T-helper 1 cell (primary cell): ENCODE measurements around the gene CST5.
"Not testable (repeated sequence)": the region's sequence is repeated elsewhere in the genome, so short reads cannot be mapped to it uniquely, and the experiment has no call there.

Experiments
- DNase-seq, 5 donors: peaks; one replicate each; pipeline ENCODE4 v3.0.0-alpha.2; 2012 to 2020
- total RNA-seq, 4 donors: gene quantifications; one replicate each; lab custom pipeline; 2026; lab: John Stamatoyannopoulos, UW

CST5 gene
- 0 reads per million in 4 donors for total RNA-seq

DNA sequence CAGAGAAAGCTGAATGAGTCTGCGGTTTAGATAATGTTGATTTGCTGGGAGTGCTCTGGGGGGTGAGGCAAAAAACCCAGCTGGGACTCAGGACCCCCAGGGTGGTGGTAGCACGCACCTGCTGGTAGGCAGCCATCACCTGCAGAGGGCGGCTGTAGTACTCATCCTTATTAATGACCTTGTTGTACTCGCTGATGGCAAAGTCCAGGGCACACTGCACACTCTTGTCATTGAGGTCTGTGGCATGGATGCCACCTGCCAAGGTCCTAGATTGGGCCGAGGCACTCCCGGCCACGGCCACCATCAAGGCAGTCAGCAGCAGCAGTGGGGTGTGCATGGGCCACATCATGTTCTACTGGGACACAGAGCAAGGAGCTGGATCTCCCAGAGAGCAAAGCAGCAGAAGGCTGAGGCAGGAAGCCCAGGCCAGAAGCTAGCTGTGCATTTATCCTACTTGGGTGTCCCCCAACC lies at the start of gene CST5:
TSS of gene CST5 (minus strand) at position 421 of the 471 bp plus-strand sequence. CDS start at position 349, 72 bp downstream.
- no peak for DNase-seq

GRCh38 chr20:23928788-23929187 lies 49.2 kb upstream of the CST5 start:
- peak in 2 of 5 donors; percentile 6 to 25 for DNase-seq

- DNase-seq = no peak
Measured at GRCh38 chr20:23928353-23928752, 48.8 kb upstream of the CST5 start.

GRCh38 chr20:23926944-23927872 lies 47.7 kb upstream of the CST5 start:
- no peak for DNase-seq

DNA sequence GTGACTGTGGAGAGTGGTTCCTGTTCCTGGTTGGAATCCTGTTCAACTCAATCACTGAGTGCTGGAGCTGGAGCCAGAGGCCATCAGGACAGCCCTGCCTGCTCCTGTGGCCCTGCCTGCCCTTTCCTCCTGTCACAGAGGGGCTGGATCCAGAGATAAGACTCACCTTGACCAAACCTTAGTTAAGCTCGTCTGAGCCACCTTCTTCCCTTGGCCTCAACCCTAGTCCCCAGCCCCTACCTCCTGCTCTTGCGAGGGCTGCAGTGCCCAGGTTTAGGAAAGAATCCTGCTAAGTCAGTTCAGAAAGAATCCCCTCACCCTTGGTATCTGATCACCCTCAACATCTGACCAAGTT lies 47.0 kb upstream of the CST5 start:
- no peak for DNase-seq

DNA sequence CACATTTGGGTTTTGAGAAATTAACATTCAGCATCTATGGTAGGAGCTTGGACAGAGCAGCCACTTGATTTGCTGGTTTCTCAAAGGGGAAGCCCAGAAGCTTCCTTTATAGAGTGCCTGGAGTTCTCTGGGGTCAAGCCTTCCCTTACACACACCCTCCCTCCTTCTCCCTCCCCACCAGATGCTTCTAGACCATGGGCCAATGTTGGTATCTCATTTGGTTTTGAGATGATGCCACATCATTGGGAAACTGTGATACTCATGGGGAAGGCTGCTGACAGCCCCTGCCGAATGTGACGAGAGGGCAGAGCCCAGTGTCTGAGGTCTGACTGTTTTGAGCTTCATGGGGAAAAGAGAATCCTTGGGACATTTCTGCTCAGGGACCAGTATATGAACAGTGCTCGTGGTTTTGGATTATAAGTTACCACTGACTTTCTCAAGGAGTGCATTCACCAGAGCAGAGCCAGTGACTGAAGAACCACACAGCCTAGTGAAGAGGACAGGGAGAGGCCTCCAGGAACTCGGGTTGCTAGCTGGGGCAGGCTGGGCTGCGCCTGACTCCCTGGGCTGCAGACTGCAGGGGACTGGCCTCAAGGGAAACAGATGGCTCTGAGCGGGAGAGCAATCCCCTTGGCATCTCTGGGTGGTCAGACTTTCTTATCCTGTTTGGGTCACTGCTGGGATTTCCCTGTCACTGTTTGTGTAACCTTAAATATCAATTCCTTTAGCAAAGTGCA lies 46.4 kb upstream of the CST5 start:
- no peak for DNase-seq

DNA sequence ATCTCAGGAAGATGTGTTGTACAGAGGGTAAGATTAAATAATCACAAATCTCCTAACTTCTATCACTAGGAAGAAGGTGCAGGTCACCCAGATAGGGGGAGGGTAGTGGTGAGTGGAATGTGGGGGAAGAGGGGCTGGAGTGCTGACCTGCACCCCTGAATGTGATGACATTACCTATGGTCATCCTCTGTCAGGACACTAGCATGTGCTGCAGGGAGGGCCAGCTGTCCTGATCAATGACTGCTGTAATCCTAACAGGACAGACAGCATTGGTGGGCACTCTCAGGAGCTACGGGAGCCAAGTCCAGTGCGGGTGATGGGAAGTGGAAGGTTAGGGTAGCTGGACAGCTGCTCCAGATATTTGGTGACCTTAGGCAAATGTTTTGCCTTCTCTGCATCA lies 45.2 kb upstream of the CST5 start:
- no peak for DNase-seq

GRCh38 chr20:23923891-23924435 lies 44.4 kb upstream of the CST5 start:
- no peak for DNase-seq

DNA sequence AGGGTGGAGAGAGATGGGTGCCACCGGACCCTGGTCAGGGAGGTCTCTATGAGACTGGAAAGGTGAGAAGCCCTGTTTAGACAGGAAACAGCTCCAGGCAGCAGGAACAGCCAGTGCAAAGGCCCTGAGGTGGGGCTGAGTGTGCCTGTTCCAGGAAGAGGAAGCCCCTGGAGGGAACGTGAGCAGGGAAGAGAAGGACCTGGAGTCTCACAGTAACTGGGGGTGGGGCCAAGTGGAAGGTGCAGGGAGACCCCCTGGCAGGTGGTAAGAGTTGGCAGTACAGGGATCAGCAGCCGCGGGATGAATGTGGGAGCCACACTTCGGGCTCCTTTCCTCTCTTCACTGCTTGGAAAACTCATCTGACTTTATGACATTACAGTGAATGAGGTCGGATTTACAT lies 43.8 kb upstream of the CST5 start:
- DNase-seq = no peak

- DNase-seq = no peak
Measured at GRCh38 chr20:23920408-23921325, 41.1 kb upstream of the CST5 start.

DNA sequence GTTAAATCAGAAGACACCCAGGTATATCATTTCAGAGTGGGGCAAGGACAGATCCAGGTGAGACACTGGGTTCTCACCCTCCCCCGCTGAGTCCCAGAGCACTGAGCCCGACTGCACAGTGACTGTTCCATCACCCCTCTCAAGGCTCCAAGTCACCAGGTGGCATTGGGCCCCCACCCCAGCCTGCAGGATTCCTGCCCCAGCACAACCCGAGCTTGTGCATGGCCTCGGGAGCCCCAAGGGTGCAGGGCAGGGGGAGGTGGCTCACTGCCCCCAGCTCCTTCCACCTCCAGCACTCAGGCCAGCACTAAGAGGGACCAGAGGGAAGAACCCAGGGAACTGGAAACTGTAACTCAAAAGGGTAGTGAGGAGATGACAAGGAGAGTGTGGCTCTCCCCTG lies 39.3 kb upstream of the CST5 start:
- DNase-seq = no peak

DNA sequence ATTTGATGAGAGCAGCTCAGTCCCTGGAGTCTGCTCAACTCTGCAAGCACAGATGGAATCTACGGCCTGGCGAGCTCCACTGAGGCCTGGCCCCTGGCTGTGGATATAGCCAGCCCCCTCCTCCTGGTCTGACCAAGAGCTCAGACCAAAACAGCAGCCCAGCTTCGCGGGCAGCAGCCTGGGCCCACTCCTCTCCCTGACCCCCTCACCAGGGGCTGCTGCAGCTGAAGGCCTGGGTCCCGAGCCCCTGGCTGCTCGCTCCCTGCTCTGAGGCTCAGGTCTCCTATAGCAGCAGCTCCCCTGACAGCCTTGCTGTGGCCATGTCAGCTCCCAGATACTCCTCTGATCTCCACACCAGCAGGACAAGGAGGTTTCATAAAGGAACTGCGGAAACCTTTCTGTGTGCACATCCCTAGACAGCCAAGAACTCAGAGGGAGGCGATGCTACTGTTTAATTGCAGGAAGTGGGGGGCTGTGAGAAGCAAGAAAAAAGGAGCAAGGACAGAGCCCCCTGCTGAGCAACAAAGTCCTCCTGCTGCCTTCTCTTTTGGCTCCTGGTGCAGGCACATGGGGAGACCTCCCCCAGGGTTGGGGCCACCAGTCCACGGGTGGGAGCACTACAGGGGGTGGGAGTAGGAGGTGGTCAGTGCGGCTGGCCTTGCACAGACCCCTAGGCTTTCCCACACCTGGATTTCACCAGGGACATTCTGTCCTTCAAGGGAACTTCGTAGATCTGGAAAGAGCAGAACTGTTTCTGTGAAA lies 38.7 kb upstream of the CST5 start:
- DNase-seq = no peak

- no peak for DNase-seq
Measured at GRCh38 chr20:23917024-23917725, 37.6 kb upstream of the CST5 start.

- DNase-seq = no peak
Measured at GRCh38 chr20:23915844-23916243, 36.3 kb upstream of the CST5 start.

GRCh38 chr20:23914469-23914868 lies 34.9 kb upstream of the CST5 start:
- DNase-seq = not testable (repeated sequence)

DNA sequence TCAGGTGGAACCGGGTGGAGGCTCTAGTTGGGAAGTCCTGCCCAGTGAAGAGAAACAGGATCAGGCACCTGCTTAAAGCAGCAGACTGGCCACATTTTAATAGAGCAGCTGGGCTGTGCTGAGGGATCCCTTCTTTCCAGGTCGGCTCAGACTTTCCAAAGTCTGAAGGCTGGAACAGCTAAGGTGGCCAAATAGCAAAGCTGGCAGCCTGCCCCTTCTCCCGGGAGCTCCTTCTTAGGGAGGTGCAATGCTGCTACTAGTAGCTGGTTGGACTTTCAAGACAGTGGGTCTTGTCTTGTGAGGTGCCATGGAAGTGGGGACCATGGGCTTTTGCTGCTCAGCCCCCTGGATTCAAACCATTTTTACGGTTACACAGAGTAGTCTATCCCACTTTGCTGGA lies 30.7 kb upstream of the CST5 start:
- DNase-seq = no peak

GRCh38 chr20:23909390-23909789 lies 29.8 kb upstream of the CST5 start:
- DNase-seq = no peak

DNA sequence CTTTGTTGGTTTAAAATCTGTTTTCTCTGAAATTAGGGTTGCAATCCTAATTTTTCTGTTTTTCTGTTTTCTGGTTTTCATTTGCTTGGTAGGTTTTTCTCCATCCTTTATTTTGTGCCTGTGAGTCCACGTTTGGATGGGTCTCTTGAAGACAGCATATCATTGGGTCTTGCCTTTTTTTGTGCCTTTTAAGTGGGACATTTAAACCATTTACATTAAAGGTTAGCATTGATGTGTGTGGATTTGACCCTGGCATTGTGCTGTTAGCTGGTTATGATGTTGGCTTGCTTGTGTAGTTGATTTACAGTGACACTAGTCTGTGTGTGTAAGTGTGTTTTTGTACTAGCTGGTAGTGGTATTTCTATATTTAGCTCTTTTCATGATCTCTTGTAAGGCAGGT lies 28.0 kb upstream of the CST5 start:
- no peak for DNase-seq

GRCh38 chr20:23902396-23902795 lies 22.8 kb upstream of the CST5 start:
- not testable (repeated sequence) for DNase-seq

DNA sequence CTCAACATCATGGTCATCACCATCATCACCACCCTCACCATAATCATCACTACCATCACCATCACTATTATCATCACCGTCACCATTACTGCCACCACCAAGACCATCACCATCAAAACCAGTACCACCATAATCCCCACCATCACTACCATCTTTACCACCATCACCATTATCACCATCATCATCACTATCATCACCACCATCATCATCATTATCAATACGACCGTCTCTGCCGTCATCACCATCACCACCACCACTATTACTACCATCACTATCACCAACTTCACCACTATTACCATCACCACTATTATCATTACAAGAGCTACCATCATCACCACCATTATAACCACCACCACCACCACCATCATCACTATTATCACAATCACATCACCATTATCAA lies 11.3 kb upstream of the CST5 start:
- not testable (repeated sequence) for DNase-seq

GRCh38 chr20:23889775-23890187 lies 10.2 kb upstream of the CST5 start:
- peak in 4 of 5 donors; percentile 25 to 54 (median 40) for DNase-seq
